HepG2 (cell line): ENCODE data around the gene PRSS22. TPM values are rescaled to one million over a fixed set of nuclear protein-coding genes. Genes with fewer than 3 reads are reported as not detected.

Source experiments
- CEBPG ChIP-seq: IDR thresholded peaks from 2 replicates; pipeline ENCODE4 v1.6.1; 2016
- EEA1 ChIP-seq: sonication (generic); formaldehyde crosslinking; IDR thresholded peaks from 2 replicates; pipeline ENCODE4 v1.5.1; 2020; ENCODE audit warnings: mild to moderate bottlenecking, missing genetic modification reagents, borderline replicate concordance
- GATAD2A ChIP-seq: IDR thresholded peaks from 2 replicates; pipeline ENCODE4 v1.6.1; 2016
- ISX ChIP-seq: sonication (generic); formaldehyde crosslinking; conservative IDR thresholded peaks from 2 replicates; pipeline ENCODE4 v1.5.0; 2020; ENCODE audit warnings: missing genetic modification reagents
- MTA3 ChIP-seq: sonication (generic); formaldehyde crosslinking; IDR thresholded peaks from 2 replicates; pipeline ENCODE4 v1.4.0; 2020; ENCODE audit warnings: missing genetic modification reagents
- NFE2 ChIP-seq: sonication (generic); formaldehyde crosslinking; IDR thresholded peaks from 2 replicates; pipeline ENCODE4 v1.4.0; 2020; ENCODE audit warnings: missing genetic modification reagents
- NFRKB ChIP-seq: fragments of 450-650 bp; IDR thresholded peaks from 2 replicates; pipeline ENCODE4 v1.6.1; 2017
- SRY ChIP-seq: sonication (generic); formaldehyde crosslinking; IDR thresholded peaks from 2 replicates; pipeline ENCODE4 v1.8.0; 2022; ENCODE audit warnings: mild to moderate bottlenecking, missing genetic modification reagents
- TRIM24 ChIP-seq: sonication (generic); formaldehyde crosslinking; IDR thresholded peaks from 2 replicates; pipeline ENCODE4 v1.8.0; 2022; ENCODE audit warnings: mild to moderate bottlenecking, missing genetic modification reagents
- ZFP82 ChIP-seq: sonication (generic); formaldehyde crosslinking; IDR thresholded peaks from 2 replicates; pipeline ENCODE4 v1.5.1; 2020; ENCODE audit warnings: mild to moderate bottlenecking, missing genetic modification reagents, borderline replicate concordance
- ZNF20 ChIP-seq: sonication (generic); formaldehyde crosslinking; IDR thresholded peaks from 2 replicates; pipeline ENCODE4 v1.4.0; 2020; ENCODE audit warnings: mild to moderate bottlenecking, moderate library complexity, missing genetic modification reagents
- ZNF280D ChIP-seq: sonication (generic); formaldehyde crosslinking; IDR thresholded peaks from 2 replicates; pipeline ENCODE4 v1.5.1; 2020; ENCODE audit warnings: mild to moderate bottlenecking, missing genetic modification reagents
- ZNF331 ChIP-seq: sonication (generic); formaldehyde crosslinking; IDR thresholded peaks from 2 replicates; pipeline ENCODE4 v1.4.0; 2020; ENCODE audit warnings: missing genetic modification reagents
- ZNF34 ChIP-seq: sonication (generic); formaldehyde crosslinking; IDR thresholded peaks from 2 replicates; pipeline ENCODE4 v1.4.0; 2020; ENCODE audit warnings: mild to moderate bottlenecking, missing genetic modification reagents, borderline replicate concordance
- ZNF546 ChIP-seq: sonication (generic); formaldehyde crosslinking; conservative IDR thresholded peaks from 2 replicates; pipeline ENCODE4 v1.8.1; 2023; ENCODE audit warnings: mild to moderate bottlenecking, missing genetic modification reagents
- ZNF605 ChIP-seq: sonication (generic); formaldehyde crosslinking; IDR thresholded peaks from 2 replicates; pipeline ENCODE4 v1.8.0; 2022; ENCODE audit warnings: mild to moderate bottlenecking, missing genetic modification reagents
- ZNF816 ChIP-seq: sonication (generic); formaldehyde crosslinking; IDR thresholded peaks from 2 replicates; pipeline ENCODE4 v1.8.0; 2022; ENCODE audit warnings: missing genetic modification reagents, mild to moderate bottlenecking, borderline replicate concordance
- ZNF83 ChIP-seq: sonication (generic); formaldehyde crosslinking; IDR thresholded peaks from 2 replicates; pipeline ENCODE4 v1.4.0; 2020; ENCODE audit warnings: missing genetic modification reagents, mild to moderate bottlenecking, borderline replicate concordance
- polyA plus RNA-seq, 8 experiments: library from polyadenylated mRNA; depleted of rRNA in 3 of 8; stranded (reverse) in 7 of 8; unstranded in 1 of 8; fragments of >200 nt; fragmentation: Illumina TruSeq in 4 of 8; extraction: Trizol in 4 of 8; gene quantifications; 2 replicates each; pipeline versions ENCODE4 v1.2.1 to v1.2.3, GENCODE V29; 2011 to 2016; ENCODE audit warnings: low read depth in 4 of 8, missing spikeins in 1 of 8, mixed read lengths in 1 of 8; ENCODE audit not compliant: insufficient read depth in 1 of 8
- total RNA-seq, 5 experiments: library from RNA; depleted of rRNA; stranded (reverse); fragments of >200 nt; fragmentation: Illumina TruSeq; extraction: Trizol; gene quantifications; 2 replicates each; pipeline ENCODE4 v1.2.3, GENCODE V29; 2016; ENCODE audit warnings: low read depth in 1 of 5
- TF ChIP-seq, protein P1 (sequence below): sonication (generic); formaldehyde crosslinking; IDR thresholded peaks from 2 replicates; pipeline ENCODE4 v1.5.1; 2020; ENCODE audit warnings: mild to moderate bottlenecking, moderate library complexity, missing genetic modification reagents
- TF ChIP-seq, protein P2 (sequence below): sonication (generic); formaldehyde crosslinking; IDR thresholded peaks from 2 replicates; pipeline ENCODE4 v1.5.1; 2020; ENCODE audit warnings: missing genetic modification reagents, mild to moderate bottlenecking, borderline replicate concordance
- TF ChIP-seq, protein P3 (sequence below): sonication (generic); formaldehyde crosslinking; IDR thresholded peaks from 2 replicates; pipeline ENCODE4 v1.5.0; 2020; ENCODE audit warnings: missing genetic modification reagents
- TF ChIP-seq, protein P4 (sequence below): sonication (generic); formaldehyde crosslinking; IDR thresholded peaks from 2 replicates; pipeline ENCODE4 v1.8.0; 2022; ENCODE audit warnings: missing genetic modification reagents, low read depth, mild to moderate bottlenecking, borderline replicate concordance

The PRSS22 gene
- total and polyA plus RNA-seq, 2 of the 13 experiments (the other 11 are each of a cell fraction or from before 2014, with no cell fraction given) = 0.24 to 0.32 TPM

GRCh38 chr16:2905241-2905987 lies 47.4 kb upstream of the PRSS22 start (continued):
- TF ChIP-seq, protein P1, sequence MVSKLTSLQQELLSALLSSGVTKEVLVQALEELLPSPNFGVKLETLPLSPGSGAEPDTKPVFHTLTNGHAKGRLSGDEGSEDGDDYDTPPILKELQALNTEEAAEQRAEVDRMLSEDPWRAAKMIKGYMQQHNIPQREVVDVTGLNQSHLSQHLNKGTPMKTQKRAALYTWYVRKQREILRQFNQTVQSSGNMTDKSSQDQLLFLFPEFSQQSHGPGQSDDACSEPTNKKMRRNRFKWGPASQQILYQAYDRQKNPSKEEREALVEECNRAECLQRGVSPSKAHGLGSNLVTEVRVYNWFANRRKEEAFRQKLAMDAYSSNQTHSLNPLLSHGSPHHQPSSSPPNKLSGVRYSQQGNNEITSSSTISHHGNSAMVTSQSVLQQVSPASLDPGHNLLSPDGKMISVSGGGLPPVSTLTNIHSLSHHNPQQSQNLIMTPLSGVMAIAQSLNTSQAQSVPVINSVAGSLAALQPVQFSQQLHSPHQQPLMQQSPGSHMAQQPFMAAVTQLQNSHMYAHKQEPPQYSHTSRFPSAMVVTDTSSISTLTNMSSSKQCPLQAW (CRISPR knock-in tag) = 0 out of 2 replicates have a peak, but pooled peaks have one; percentile 41
- TF ChIP-seq ZFP82 (CRISPR knock-in tag) (0 out of 2 replicates have a peak, but pooled peaks have one; percentile 74), ZNF83 (no peak), ZNF20 (CRISPR knock-in tag) (no peak), TRIM24 (CRISPR knock-in tag) (no peak), EEA1 (CRISPR knock-in tag) (0 out of 2 replicates have a peak, but pooled peaks have one; percentile 58), ZNF331 (CRISPR knock-in tag) (peak; percentile 70), ZNF816 (peak; percentile 82), ZNF605 (CRISPR knock-in tag) (peak; percentile 42; the same call in 1 of the 2 replicates), ZNF34 (CRISPR knock-in tag) (no peak), NFRKB (no peak), MTA3 (CRISPR knock-in tag) (no peak), CEBPG (CRISPR knock-in tag) (peak; percentile 36; the same call in 1 of the 2 replicates), ZNF280D (CRISPR knock-in tag) (no peak), ISX (CRISPR knock-in tag) (no peak), ZNF546 (CRISPR knock-in tag) (no peak), NFE2 (no peak), SRY (peak; percentile 37; the same call in 1 of the 2 replicates), GATAD2A (CRISPR knock-in tag) (peak; percentile 52)
- TF ChIP-seq, protein P2, sequence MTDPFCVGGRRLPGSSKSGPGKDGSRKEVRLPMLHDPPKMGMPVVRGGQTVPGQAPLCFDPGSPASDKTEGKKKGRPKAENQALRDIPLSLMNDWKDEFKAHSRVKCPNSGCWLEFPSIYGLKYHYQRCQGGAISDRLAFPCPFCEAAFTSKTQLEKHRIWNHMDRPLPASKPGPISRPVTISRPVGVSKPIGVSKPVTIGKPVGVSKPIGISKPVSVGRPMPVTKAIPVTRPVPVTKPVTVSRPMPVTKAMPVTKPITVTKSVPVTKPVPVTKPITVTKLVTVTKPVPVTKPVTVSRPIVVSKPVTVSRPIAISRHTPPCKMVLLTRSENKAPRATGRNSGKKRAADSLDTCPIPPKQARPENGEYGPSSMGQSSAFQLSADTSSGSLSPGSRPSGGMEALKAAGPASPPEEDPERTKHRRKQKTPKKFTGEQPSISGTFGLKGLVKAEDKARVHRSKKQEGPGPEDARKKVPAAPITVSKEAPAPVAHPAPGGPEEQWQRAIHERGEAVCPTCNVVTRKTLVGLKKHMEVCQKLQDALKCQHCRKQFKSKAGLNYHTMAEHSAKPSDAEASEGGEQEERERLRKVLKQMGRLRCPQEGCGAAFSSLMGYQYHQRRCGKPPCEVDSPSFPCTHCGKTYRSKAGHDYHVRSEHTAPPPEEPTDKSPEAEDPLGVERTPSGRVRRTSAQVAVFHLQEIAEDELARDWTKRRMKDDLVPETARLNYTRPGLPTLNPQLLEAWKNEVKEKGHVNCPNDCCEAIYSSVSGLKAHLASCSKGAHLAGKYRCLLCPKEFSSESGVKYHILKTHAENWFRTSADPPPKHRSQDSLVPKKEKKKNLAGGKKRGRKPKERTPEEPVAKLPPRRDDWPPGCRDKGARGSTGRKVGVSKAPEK = no peak
- TF ChIP-seq, protein P3, sequence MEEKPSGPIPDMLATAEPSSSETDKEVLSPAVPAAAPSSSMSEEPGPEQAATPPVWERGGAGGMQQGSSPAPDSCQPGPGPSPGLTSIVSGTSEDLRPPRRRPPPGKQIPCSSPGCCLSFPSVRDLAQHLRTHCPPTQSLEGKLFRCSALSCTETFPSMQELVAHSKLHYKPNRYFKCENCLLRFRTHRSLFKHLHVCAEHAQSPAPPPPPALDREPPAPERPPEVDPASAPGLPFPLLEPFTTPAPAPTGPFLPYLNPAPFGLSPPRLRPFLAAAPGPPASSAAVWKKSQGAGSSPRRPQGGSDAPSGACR (CRISPR knock-in tag) = peak; percentile 91
- TF ChIP-seq, protein P4, sequence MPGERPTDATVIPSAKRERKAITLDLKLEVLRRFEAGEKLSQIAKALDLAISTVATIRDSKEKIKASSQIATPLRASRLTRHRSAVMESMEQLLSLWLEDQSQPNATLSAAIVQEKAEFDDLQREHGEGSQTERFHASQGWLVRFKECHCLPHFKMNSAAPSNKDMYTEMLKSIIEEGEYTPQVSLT = no peak
